ENCODE measurements around the gene RBM47. TPM values are rescaled to one million over a fixed set of nuclear protein-coding genes. Genes with fewer than 3 reads are reported as not detected.

RBM47 gene
- total RNA-seq, 2 experiments from 2014 or later = 0.27 to 0.92 TPM

- Mint-ChIP-seq H3K36me3 (ENCODE audit: low read depth) (no peaks in the 10 kb centered on the region), H3K27ac (no peak overlapping the region), H3K9me3 (no peaks in the 10 kb centered on the region), H3K4me3 (no peak overlapping the region), H3K4me1 (ENCODE audit: low read depth) (no peaks in the 10 kb centered on the region), H3K27me3 (peaks cover 4% of the 10 kb centered on the region)
- Histone ChIP-seq H3K27ac (ENCODE audit: low read depth in 1 of 2, low read length in 2 of 2) (no peak overlapping the region), H3K27me3 (ENCODE audit: control insufficient read depth in 1 of 2, insufficient read depth in 2 of 2, low read length in 2 of 2) (no peaks in the 10 kb centered on the region), H3K4me3 (ENCODE audit: low read length) (no peak overlapping the region), H3K9me3 (ENCODE audit: control insufficient read depth in 1 of 2, insufficient read depth in 1 of 2, low read length in 2 of 2) (no peaks in the 10 kb centered on the region), H3K4me1 (ENCODE audit: insufficient read depth, low read length) (no peaks in the 10 kb centered on the region), H3K36me3 (ENCODE audit: insufficient read depth, low read length) (no peaks in the 10 kb centered on the region)
- DNase-seq (no peak), ATAC-seq (ENCODE audit: poor library complexity) (no peak)
- POLR2A ChIA-PET = no interaction called here
- intact Hi-C loops (cut with DNase I, micrococcal nuclease) = no loop called here
- TF ChIP-seq CTCF (IDR thresholded peaks at IDR 0.05) = no peak
- CTCF ChIA-PET = no interaction called here
Observed at GRCh38 chr4:40564815-40565483, 64.7 kb downstream of the RBM47 start.

GRCh38 chr4:40564004-40564403 lies 65.7 kb downstream of the RBM47 start:
- H3K4me1 ChIP-seq (ENCODE audit: insufficient read depth, low read length) = no peaks in the 10 kb centered on the region
- H3K36me3 ChIP-seq (ENCODE audit: insufficient read depth, low read length) = no peaks in the 10 kb centered on the region
- ATAC-seq (ENCODE audit: poor library complexity) (no peak), DNase-seq (peak in 3 of 14 experiments; percentile 11 to 65 (median 58))
- Mint-ChIP-seq H3K9me3 (no peaks in the 10 kb centered on the region), H3K4me1 (ENCODE audit: low read depth) (no peaks in the 10 kb centered on the region), H3K27ac (no peak overlapping the region), H3K36me3 (ENCODE audit: low read depth) (no peaks in the 10 kb centered on the region), H3K4me3 (no peak overlapping the region), H3K27me3 (peaks cover 1% of the 10 kb centered on the region)
- TF ChIP-seq CTCF (IDR thresholded peaks at IDR 0.05) = no peak
- no peak overlapping the region for H3K4me3 ChIP-seq (ENCODE audit: low read length)
- ChIA-PET CTCF (no interaction called here), POLR2A (interaction anchor here (0.6 kb wide), 1 partner anchor 1852 kb away, joined by 3 read pairs; no protein-coding TSS in a partner anchor)
- H3K9me3 ChIP-seq (ENCODE audit: control insufficient read depth in 1 of 2, insufficient read depth in 1 of 2, low read length in 2 of 2) = no peaks in the 10 kb centered on the region
- no peak overlapping the region for H3K27ac ChIP-seq (ENCODE audit: low read depth in 1 of 2, low read length in 2 of 2)
- H3K27me3 ChIP-seq (ENCODE audit: control insufficient read depth in 1 of 2, insufficient read depth in 2 of 2, low read length in 2 of 2) = no peaks in the 10 kb centered on the region
- intact Hi-C loops (cut with DNase I, micrococcal nuclease) = no loop called here

GRCh38 chr4:40563401-40563800 lies 66.3 kb downstream of the RBM47 start:
- H3K27ac Mint-ChIP-seq = no peak overlapping the region
- H3K36me3 ChIP-seq (ENCODE audit: insufficient read depth, low read length) = no peaks in the 10 kb centered on the region
- no peaks in the 10 kb centered on the region for H3K4me1 Mint-ChIP-seq (ENCODE audit: low read depth)
- H3K27me3 ChIP-seq (ENCODE audit: control insufficient read depth in 1 of 2, insufficient read depth in 2 of 2, low read length in 2 of 2) = no peaks in the 10 kb centered on the region
- H3K27me3 Mint-ChIP-seq = no peaks in the 10 kb centered on the region
- no peaks in the 10 kb centered on the region for H3K9me3 ChIP-seq (ENCODE audit: control insufficient read depth in 1 of 2, insufficient read depth in 1 of 2, low read length in 2 of 2)
- H3K4me3 ChIP-seq (ENCODE audit: low read length) = no peak overlapping the region
- no peak for TF ChIP-seq CTCF (IDR thresholded peaks at IDR 0.05)
- no peak for ATAC-seq (ENCODE audit: poor library complexity)
- H3K36me3 Mint-ChIP-seq (ENCODE audit: low read depth) = no peaks in the 10 kb centered on the region
- no peak overlapping the region for H3K4me3 Mint-ChIP-seq
- H3K4me1 ChIP-seq (ENCODE audit: insufficient read depth, low read length) = no peaks in the 10 kb centered on the region
- peak in 2 of 14 experiments; percentile 37 to 47 for DNase-seq
- intact Hi-C loops (cut with DNase I, micrococcal nuclease) = no loop called here
- ChIA-PET POLR2A (interaction anchor here (0.6 kb wide), 1 partner anchor 1851 kb away, joined by 3 read pairs; no protein-coding TSS in a partner anchor), CTCF (no interaction called here)
- no peak overlapping the region for H3K27ac ChIP-seq (ENCODE audit: low read depth in 1 of 2, low read length in 2 of 2)
- no peaks in the 10 kb centered on the region for H3K9me3 Mint-ChIP-seq

All from CD4-positive, alpha-beta T cell (primary cell).